HepG2 (cell line): ENCODE data around the gene NOX3.

Source experiments
- CREM ChIP-seq, 2 experiments: sonication (generic) in 1 of 2; formaldehyde crosslinking in 1 of 2; IDR thresholded peaks; 2 replicates each; pipeline versions ENCODE4 v1.4.0 to v1.6.1; 2016 to 2020; ENCODE audit warnings: antibody characterized with exemption in 1 of 2, mild to moderate bottlenecking in 1 of 2, missing genetic modification reagents in 1 of 2
- CTCF ChIP-seq: sonication (generic); formaldehyde crosslinking; IDR thresholded peaks from 2 replicates; pipeline ENCODE4 v1.5.0; 2020; ENCODE audit warnings: mild to moderate bottlenecking, missing genetic modification reagents, moderate library complexity
- EP300 ChIP-seq, 3 experiments: sonication (generic) in 1 of 3; formaldehyde crosslinking in 1 of 3; IDR thresholded peaks; 2 replicates each; pipeline versions ENCODE4 v1.5.1 to v1.6.1; 2011 to 2020; ENCODE audit warnings: low read depth in 2 of 3, low read length in 2 of 3, borderline replicate concordance in 1 of 3, improper control_type of control experiment in 1 of 3, mild to moderate bottlenecking in 1 of 3, missing genetic modification reagents in 1 of 3, moderate library complexity in 1 of 3
- PHF20 ChIP-seq: sonication (generic); formaldehyde crosslinking; IDR thresholded peaks from 2 replicates; pipeline ENCODE4 v1.5.0; 2020; ENCODE audit warnings: mild to moderate bottlenecking, missing genetic modification reagents
- RBM22 ChIP-seq: fragments of 200-400 bp; formaldehyde crosslinking; optimal IDR thresholded peaks from 2 replicates; pipeline ENCODE3; 2017; ENCODE audit warnings: mild to moderate bottlenecking, low read length, moderate library complexity
- TEAD2 ChIP-seq: sonication (generic); formaldehyde crosslinking; IDR thresholded peaks from 2 replicates; pipeline ENCODE4 v1.9.0; 2021; ENCODE audit warnings: missing genetic modification reagents
- ZBTB33 ChIP-seq: sonication (generic); formaldehyde crosslinking; IDR thresholded peaks from 2 replicates; pipeline ENCODE4 v1.4.0; 2020; ENCODE audit warnings: missing genetic modification reagents

GRCh38 chr6:155347800-155348199 lies 107.8 kb downstream of the NOX3 start:
- no peak for TF ChIP-seq PHF20 (CRISPR knock-in tag)
- no peak for TF ChIP-seq CREM (IDR thresholded peaks at IDR 0.05)
- no peak for TF ChIP-seq CREM (CRISPR knock-in tag; IDR thresholded peaks at IDR 0.05)
- TF ChIP-seq CTCF (CRISPR knock-in tag): no peak
- no peak for TF ChIP-seq RBM22
- no peak for TF ChIP-seq EP300 (IDR thresholded peaks at IDR 0.05; ENCODE audit: low read depth in 2 of 2, low read length in 2 of 2)
- no peak for TF ChIP-seq EP300 (CRISPR knock-in tag; IDR thresholded peaks at IDR 0.05; ENCODE audit: borderline replicate concordance)
- TF ChIP-seq ZBTB33 (CRISPR knock-in tag): no peak
- no peak for TF ChIP-seq TEAD2 (CRISPR knock-in tag)
